Chondrocyte (in vitro differentiated cells): ENCODE results near the gene CYP4F22. TPM values are rescaled to one million over a fixed set of nuclear protein-coding genes. Genes with fewer than 3 reads are reported as not detected.

Source experiments
- DNase-seq: peaks from one replicate; pipeline ENCODE4 v3.0.0; 2021; ENCODE audit warnings: mixed read lengths, low spot score
- H3K27ac Mint-ChIP-seq: one replicate; pipeline ENCODE4 v1.8.0; 2021; ENCODE audit warnings: mild to moderate bottlenecking, moderate library complexity, mixed read lengths; ENCODE audit not compliant: unreplicated experiment
- H3K27me3 Mint-ChIP-seq: 2 replicates; pipeline ENCODE4 v1.8.0; 2021; ENCODE audit warnings: low read depth, mixed read lengths
- H3K36me3 Mint-ChIP-seq: 2 replicates; pipeline ENCODE4 v1.8.0; 2021; ENCODE audit warnings: low read depth, mixed read lengths
- H3K4me1 Mint-ChIP-seq: 2 replicates; pipeline ENCODE4 v1.8.0; 2021; ENCODE audit warnings: low read depth, mild to moderate bottlenecking, mixed read lengths
- H3K4me3 Mint-ChIP-seq: one replicate; pipeline ENCODE4 v1.8.0; 2021; ENCODE audit warnings: mild to moderate bottlenecking, moderate library complexity, mixed read lengths; ENCODE audit not compliant: unreplicated experiment
- H3K9me3 Mint-ChIP-seq: 2 replicates; pipeline ENCODE4 v1.8.0; 2021; ENCODE audit warnings: low read depth, mixed read lengths
- total RNA-seq: library from RNA; stranded (reverse); gene quantifications from 3 replicates; pipeline ENCODE4 v1.2.1, GENCODE V29; 2021
- TF ChIP-seq, protein P1 (sequence below): fragments of 200-600 bp; sonication (generic); IDR thresholded peaks from 2 replicates; pipeline ENCODE4 v1.5.0; 2021; ENCODE audit warnings: antibody characterized with exemption, mild to moderate bottlenecking, moderate library complexity

CYP4F22 gene
- total RNA-seq, 1 donor from 2014 or later, result not detected

DNA sequence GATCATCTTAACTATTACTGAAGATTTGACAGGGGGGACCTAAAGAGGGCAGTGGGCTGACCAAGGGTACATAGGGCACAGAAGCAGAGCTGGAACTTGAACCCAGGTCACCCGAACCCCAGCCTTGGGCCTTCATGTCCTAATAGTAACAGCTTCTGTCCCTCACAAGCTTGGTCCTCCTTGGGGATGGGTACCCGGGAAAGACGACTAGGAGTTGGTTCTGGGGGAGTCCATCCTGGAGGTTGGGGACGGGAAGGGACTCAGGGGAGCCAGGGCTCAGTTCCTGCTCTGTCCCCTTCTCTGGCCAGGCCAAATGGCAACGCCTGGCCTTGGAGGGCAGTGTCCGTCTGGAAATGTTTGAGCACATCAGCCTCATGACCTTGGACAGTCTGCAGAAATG, 67.1 kb downstream of the CYP4F22 start:
- H3K9me3 Mint-ChIP-seq, result no peaks in the 10 kb centered on the region

DNA sequence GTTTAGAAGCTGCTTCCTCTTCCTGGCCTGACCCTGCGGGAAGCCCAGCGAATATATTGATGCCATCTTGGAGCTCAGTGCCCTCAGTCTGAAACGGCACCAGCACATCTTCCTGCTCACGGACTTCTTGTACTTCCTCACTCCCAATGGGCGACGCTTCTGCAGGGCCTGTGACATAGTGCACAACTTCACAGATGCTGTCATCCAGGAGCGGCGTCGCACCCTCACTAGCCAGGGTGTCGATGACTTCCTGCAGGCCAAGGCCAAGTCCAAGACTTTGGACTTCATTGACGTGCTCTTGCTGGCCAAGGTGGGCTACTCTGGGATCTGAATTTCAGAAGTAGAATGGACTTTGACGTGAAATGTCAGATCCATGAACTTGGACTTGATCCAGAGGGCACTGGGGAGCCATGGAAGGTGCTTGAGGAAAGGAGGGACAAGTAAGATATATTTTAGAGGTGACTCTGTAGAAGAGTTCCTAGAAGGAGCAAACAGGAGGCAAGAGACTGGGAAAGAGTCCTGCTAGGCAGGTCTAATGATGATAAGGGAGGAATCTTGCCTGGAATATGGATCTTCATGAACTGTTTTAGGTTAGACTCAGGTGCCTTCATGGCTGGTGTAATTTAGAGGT, 68.3 kb downstream of the CYP4F22 start:
- peak; percentile 66 for DNase-seq
- Mint-ChIP-seq H3K27ac (no peak overlapping the region), H3K4me3 (no peak overlapping the region), H3K27me3 (peaks cover 18% of the 10 kb centered on the region), H3K36me3 (no peaks in the 10 kb centered on the region), H3K9me3 (no peaks in the 10 kb centered on the region), H3K4me1 (no peaks in the 10 kb centered on the region)
- TF ChIP-seq, protein P1, sequence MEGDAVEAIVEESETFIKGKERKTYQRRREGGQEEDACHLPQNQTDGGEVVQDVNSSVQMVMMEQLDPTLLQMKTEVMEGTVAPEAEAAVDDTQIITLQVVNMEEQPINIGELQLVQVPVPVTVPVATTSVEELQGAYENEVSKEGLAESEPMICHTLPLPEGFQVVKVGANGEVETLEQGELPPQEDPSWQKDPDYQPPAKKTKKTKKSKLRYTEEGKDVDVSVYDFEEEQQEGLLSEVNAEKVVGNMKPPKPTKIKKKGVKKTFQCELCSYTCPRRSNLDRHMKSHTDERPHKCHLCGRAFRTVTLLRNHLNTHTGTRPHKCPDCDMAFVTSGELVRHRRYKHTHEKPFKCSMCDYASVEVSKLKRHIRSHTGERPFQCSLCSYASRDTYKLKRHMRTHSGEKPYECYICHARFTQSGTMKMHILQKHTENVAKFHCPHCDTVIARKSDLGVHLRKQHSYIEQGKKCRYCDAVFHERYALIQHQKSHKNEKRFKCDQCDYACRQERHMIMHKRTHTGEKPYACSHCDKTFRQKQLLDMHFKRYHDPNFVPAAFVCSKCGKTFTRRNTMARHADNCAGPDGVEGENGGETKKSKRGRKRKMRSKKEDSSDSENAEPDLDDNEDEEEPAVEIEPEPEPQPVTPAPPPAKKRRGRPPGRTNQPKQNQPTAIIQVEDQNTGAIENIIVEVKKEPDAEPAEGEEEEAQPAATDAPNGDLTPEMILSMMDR, result no peak

More for the DNA sequence above, 67.1 kb downstream of the CYP4F22 start:
- Mint-ChIP-seq H3K4me3 (no peak overlapping the region), H3K27ac (no peak overlapping the region), H3K4me1 (no peaks in the 10 kb centered on the region), H3K36me3 (no peaks in the 10 kb centered on the region), H3K27me3 (peaks cover 18% of the 10 kb centered on the region)
- TF ChIP-seq, protein P1, result no peak
- DNase-seq, result peak; percentile 43

DNA sequence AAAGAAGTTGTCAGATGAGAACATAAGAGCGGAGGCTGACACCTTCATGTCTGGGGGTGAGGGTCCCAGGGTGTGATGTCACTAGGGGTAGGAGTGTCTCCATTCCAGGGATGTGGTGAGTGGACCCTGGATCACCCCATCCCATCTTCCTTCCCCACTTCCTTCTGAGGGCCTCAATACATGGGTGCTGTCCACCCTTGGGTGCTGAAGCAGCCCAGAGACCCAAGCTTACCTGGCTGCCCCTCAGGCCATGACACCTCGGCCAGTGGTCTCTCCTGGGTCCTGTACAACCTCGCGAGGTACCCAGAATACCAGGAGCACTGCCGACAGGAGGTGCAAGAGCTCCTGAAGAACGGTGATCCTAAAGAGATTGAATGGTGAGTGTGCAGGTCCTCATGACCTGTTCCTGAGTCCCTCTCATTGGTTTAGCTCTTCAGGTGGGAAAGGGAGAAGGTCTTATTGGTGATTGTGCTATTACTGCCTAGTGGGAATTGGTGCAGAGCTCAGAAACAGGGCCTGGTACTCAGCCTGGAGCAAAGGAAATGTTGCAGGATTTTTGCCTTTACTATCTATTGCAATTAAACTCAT, 69.0 kb downstream of the CYP4F22 start:
- Mint-ChIP-seq H3K36me3 (no peaks in the 10 kb centered on the region), H3K4me1 (no peaks in the 10 kb centered on the region), H3K27me3 (peaks cover 18% of the 10 kb centered on the region), H3K9me3 (no peaks in the 10 kb centered on the region), H3K27ac (no peak overlapping the region), H3K4me3 (no peak overlapping the region)
- no peak for DNase-seq
- TF ChIP-seq, protein P1, result no peak

- Mint-ChIP-seq H3K4me3 (no peak overlapping the region), H3K27ac (no peak overlapping the region), H3K36me3 (no peaks in the 10 kb centered on the region), H3K9me3 (no peaks in the 10 kb centered on the region), H3K4me1 (no peaks in the 10 kb centered on the region), H3K27me3 (peaks cover 10% of the 10 kb centered on the region)
- DNase-seq, result no peak
- TF ChIP-seq, protein P1, result no peak
These were observed 75.0 kb downstream of the CYP4F22 start for GRCh38 chr19:15583346-15583745.

- H3K4me1 Mint-ChIP-seq, result no peaks in the 10 kb centered on the region
- H3K4me3 Mint-ChIP-seq, result no peak overlapping the region
- H3K27me3 Mint-ChIP-seq, result peaks cover 8% of the 10 kb centered on the region
- no peaks in the 10 kb centered on the region for H3K9me3 Mint-ChIP-seq
- H3K36me3 Mint-ChIP-seq, result no peaks in the 10 kb centered on the region
- no peak for DNase-seq
- H3K27ac Mint-ChIP-seq, result no peak overlapping the region
- TF ChIP-seq, protein P1, result no peak
These were observed 75.8 kb downstream of the CYP4F22 start for GRCh38 chr19:15584095-15584494.
